WTC11 (cell line): ENCODE data around the gene ZFP90. TPM values are rescaled to one million over a fixed set of nuclear protein-coding genes. Genes with fewer than 3 reads are reported as not detected.

Source experiments
- ATAC-seq: fragments of 200-7000 bp; cut with Tn5 transposase; 2 replicates; pipeline ENCODE4 v1.10.0; 2021; ENCODE audit warnings: mild to moderate bottlenecking, moderate library complexity
- CTCF ChIA-PET: fragments of 300-600 bp; sonication (Branson Sonifier 250); formaldehyde crosslinking; loops from one replicate; lab custom pipeline; 2021; ENCODE audit warnings: antibody characterized with exemption; lab: Charles Lee
- POLR2A ChIA-PET: fragments of 350-600 bp; sonication (Branson Sonifier 250); formaldehyde crosslinking; loops from one replicate; lab custom pipeline; 2021; ENCODE audit warnings: antibody characterized with exemption; lab: Charles Lee
- DNase-seq: peaks from one replicate; pipeline ENCODE4 v3.0.0; 2021; ENCODE audit warnings: low spot score
- H3K27ac Mint-ChIP-seq: 2 replicates; pipeline ENCODE4 v1.8.0; 2021; ENCODE audit warnings: mixed read lengths
- H3K27me3 Mint-ChIP-seq: 2 replicates; pipeline ENCODE4 v1.8.0; 2021; ENCODE audit warnings: low read depth, mild to moderate bottlenecking, moderate library complexity, mixed read lengths
- H3K36me3 Mint-ChIP-seq: 2 replicates; pipeline ENCODE4 v1.8.0; 2021; ENCODE audit warnings: mixed read lengths
- H3K4me1 Mint-ChIP-seq: 2 replicates; pipeline ENCODE4 v1.8.0; 2022; ENCODE audit warnings: mixed read lengths
- H3K4me3 Mint-ChIP-seq: 2 replicates; pipeline ENCODE4 v1.8.0; 2021; ENCODE audit warnings: mild to moderate bottlenecking, moderate library complexity, mixed read lengths
- H3K9me3 Mint-ChIP-seq: 2 replicates; pipeline ENCODE4 v1.8.0; 2021; ENCODE audit warnings: mixed read lengths
- AR ChIP-seq: fragments of 250-450 bp; sonication (Bioruptor Pico); IDR thresholded peaks from 2 replicates; pipeline ENCODE4 v1.9.0; 2021; ENCODE audit warnings: mild to moderate bottlenecking
- CBFB ChIP-seq: sonication (generic); formaldehyde crosslinking; IDR thresholded peaks from 2 replicates; pipeline ENCODE4 v1.8.1; 2022; ENCODE audit warnings: mild to moderate bottlenecking, low read depth, missing genetic modification reagents
- EMX1 ChIP-seq: fragments of 250-450 bp; sonication (Bioruptor Pico); IDR thresholded peaks from 2 replicates; pipeline ENCODE4 v1.8.0; 2021; ENCODE audit warnings: mild to moderate bottlenecking
- ERG ChIP-seq: fragments of 250-450 bp; sonication (Bioruptor Pico); IDR thresholded peaks from 2 replicates; pipeline ENCODE4 v1.8.0; 2021; ENCODE audit warnings: mild to moderate bottlenecking
- ESRRA ChIP-seq: sonication (generic); formaldehyde crosslinking; IDR thresholded peaks from 2 replicates; pipeline ENCODE4 v1.8.1; 2022; ENCODE audit warnings: mild to moderate bottlenecking, missing genetic modification reagents, borderline replicate concordance
- FOXP1 ChIP-seq: sonication (generic); formaldehyde crosslinking; IDR thresholded peaks from 2 replicates; pipeline ENCODE4 v1.8.0; 2022; ENCODE audit warnings: missing genetic modification reagents, mild to moderate bottlenecking, moderate library complexity, borderline replicate concordance
- GTF2I ChIP-seq: fragments of 250-450 bp; sonication (Bioruptor Pico); conservative IDR thresholded peaks from 2 replicates; pipeline ENCODE4 v1.4.0; 2021; ENCODE audit warnings: mild to moderate bottlenecking
- HMGA2 ChIP-seq: fragments of 250-450 bp; sonication (Bioruptor Pico); IDR thresholded peaks from 2 replicates; pipeline ENCODE4 v1.4.0; 2021; ENCODE audit warnings: mild to moderate bottlenecking, moderate library complexity
- HMGXB4 ChIP-seq: sonication (generic); formaldehyde crosslinking; IDR thresholded peaks from 2 replicates; pipeline ENCODE4 v1.8.1; 2023; ENCODE audit warnings: mild to moderate bottlenecking, moderate library complexity, missing genetic modification reagents
- IRF2 ChIP-seq: sonication (generic); formaldehyde crosslinking; IDR thresholded peaks from 2 replicates; pipeline ENCODE4 v1.8.0; 2022; ENCODE audit warnings: low read depth, missing genetic modification reagents, borderline replicate concordance
- MYBL2 ChIP-seq: sonication (generic); formaldehyde crosslinking; IDR thresholded peaks from 2 replicates; pipeline ENCODE4 v1.8.1; 2023; ENCODE audit warnings: mild to moderate bottlenecking, moderate library complexity, missing genetic modification reagents
- OVOL2 ChIP-seq: fragments of 250-450 bp; sonication (Bioruptor Pico); IDR thresholded peaks from 2 replicates; pipeline ENCODE4 v1.9.0; 2021; ENCODE audit warnings: mild to moderate bottlenecking, borderline replicate concordance
- PREB ChIP-seq: sonication (generic); formaldehyde crosslinking; IDR thresholded peaks from 2 replicates; pipeline ENCODE4 v1.8.1; 2022; ENCODE audit warnings: mild to moderate bottlenecking, missing genetic modification reagents, moderate library complexity, borderline replicate concordance
- RELA ChIP-seq: sonication (generic); formaldehyde crosslinking; IDR thresholded peaks from 2 replicates; pipeline ENCODE4 v1.8.1; 2022; ENCODE audit warnings: missing genetic modification reagents, mild to moderate bottlenecking, borderline replicate concordance
- ZNF121 ChIP-seq: sonication (generic); formaldehyde crosslinking; IDR thresholded peaks from 2 replicates; pipeline ENCODE4 v1.8.0; 2023; ENCODE audit warnings: missing genetic modification reagents
- ZNF219 ChIP-seq: sonication (generic); formaldehyde crosslinking; IDR thresholded peaks from 2 replicates; pipeline ENCODE4 v1.8.0; 2023; ENCODE audit warnings: missing genetic modification reagents, mild to moderate bottlenecking, borderline replicate concordance
- ZNF263 ChIP-seq: sonication (generic); formaldehyde crosslinking; IDR thresholded peaks from 2 replicates; pipeline ENCODE4 v1.8.1; 2022; ENCODE audit warnings: low read depth, mild to moderate bottlenecking, moderate library complexity, missing genetic modification reagents
- ZNF281 ChIP-seq: sonication (generic); formaldehyde crosslinking; IDR thresholded peaks from 2 replicates; pipeline ENCODE4 v1.8.0; 2023; ENCODE audit warnings: mild to moderate bottlenecking, missing genetic modification reagents
- ZNF423 ChIP-seq: fragments of 250-450 bp; sonication (Bioruptor Pico); IDR thresholded peaks from 2 replicates; pipeline ENCODE4 v2.1.2; 2022; ENCODE audit warnings: mild to moderate bottlenecking, moderate library complexity
- ZNF671 ChIP-seq: fragments of 250-450 bp; sonication (Bioruptor Pico); IDR thresholded peaks from 2 replicates; pipeline ENCODE4 v1.8.0; 2021; ENCODE audit warnings: mild to moderate bottlenecking
- total RNA-seq: library from RNA; stranded (reverse); gene quantifications from 3 replicates; pipeline ENCODE4 v1.2.3, GENCODE V29; 2021

The ZFP90 gene
- total RNA-seq, 1 experiment from 2014 or later: 21.7 TPM

GRCh38 chr16:68503334-68503733 is 35.8 kb upstream of the ZFP90 start (continued):
- TF ChIP-seq PREB (no peak), MYBL2 (CRISPR knock-in tag) (no peak), CBFB (CRISPR knock-in tag) (no peak), HMGXB4 (no peak)

GRCh38 chr16:68504066-68504465 is 35.0 kb upstream of the ZFP90 start:
- CTCF ChIA-PET: interaction anchor here (1.4 kb wide), 1 partner anchor 17 kb away, joined by 3 read pairs; no protein-coding TSS in a partner anchor
- DNase-seq: no peak
- POLR2A ChIA-PET: no interaction called here
- no peaks in the 10 kb centered on the region for H3K4me1 Mint-ChIP-seq
- H3K4me3 Mint-ChIP-seq: no peak overlapping the region
- ATAC-seq: no peak
- H3K9me3 Mint-ChIP-seq: no peaks in the 10 kb centered on the region
- H3K27ac Mint-ChIP-seq: no peak overlapping the region
- no peaks in the 10 kb centered on the region for H3K36me3 Mint-ChIP-seq
- TF ChIP-seq ZNF423: no peak
- TF ChIP-seq IRF2: no peak
- TF ChIP-seq RELA (CRISPR knock-in tag): no peak
- TF ChIP-seq HMGA2 (CRISPR knock-in tag): no peak
- no peak for TF ChIP-seq OVOL2
- no peak for TF ChIP-seq AR (CRISPR knock-in tag)
- no peak for TF ChIP-seq ZNF121 (CRISPR knock-in tag)
- no peak for TF ChIP-seq FOXP1 (CRISPR knock-in tag)
- no peak for TF ChIP-seq ZNF671 (CRISPR knock-in tag)
- TF ChIP-seq ZNF281 (CRISPR knock-in tag): no peak
- no peak for TF ChIP-seq EMX1
- no peak for TF ChIP-seq GTF2I (CRISPR knock-in tag)
- no peak for TF ChIP-seq ERG (CRISPR knock-in tag)
- no peak for TF ChIP-seq ZNF219 (CRISPR knock-in tag)
- no peak for TF ChIP-seq ESRRA (CRISPR knock-in tag)
- no peak for TF ChIP-seq ZNF263
- peaks cover 3% of the 10 kb centered on the region for H3K27me3 Mint-ChIP-seq
